PC-3 (cell line): ENCODE measurements around the gene KCNQ1. TPM values are rescaled to one million over a fixed set of nuclear protein-coding genes. Genes with fewer than 3 reads are reported as not detected.

Experiments
- ATAC-seq: fragments of 200-7000 bp; cut with Tn5 transposase; 2 replicates; pipeline ENCODE4 v1.9.1; 2020; ENCODE audit warnings: mild to moderate bottlenecking, moderate library complexity
- BruUV-seq: library from RNA; stranded (reverse); fragments of 400-500 nt; replicated peaks from 2 replicates; lab custom pipeline; 2021; lab: Mats Ljungman, UMichigan
- CTCF ChIA-PET: fragments of 300-600 bp; sonication (Branson Sonifier 250); formaldehyde crosslinking; loops from one replicate; lab custom pipeline; 2022; ENCODE audit warnings: antibody characterized with exemption; lab: Charles Lee
- POLR2A ChIA-PET: fragments of 300-600 bp; sonication (Branson Sonifier 250); formaldehyde crosslinking; loops from one replicate; lab custom pipeline; 2022; ENCODE audit warnings: antibody characterized with exemption; ENCODE audit not compliant: unreplicated experiment; lab: Charles Lee
- DNase-seq: peaks from one replicate; pipeline ENCODE4 v3.0.0-alpha.2; 2015
- H2AFZ ChIP-seq: fragments of 300-600 bp; sonication (generic); 2 replicates; pipeline ENCODE4 v1.6.0; 2016; ENCODE audit warnings: antibody characterized with exemption, low read length
- H3F3A ChIP-seq: fragments of 300-600 bp; sonication (generic); one replicate; pipeline ENCODE4 v1.6.0; 2017; ENCODE audit warnings: antibody characterized with exemption, low read length, control low read depth, mild to moderate bottlenecking; ENCODE audit not compliant: unreplicated experiment
- H3K27ac ChIP-seq: fragments of 300-600 bp; sonication (generic); 2 replicates; pipeline ENCODE4 v1.5.1; 2016; ENCODE audit warnings: mild to moderate bottlenecking, low read length
- H3K27me3 ChIP-seq: fragments of 300-600 bp; sonication (generic); 2 replicates; pipeline ENCODE4 v1.6.1; 2016; ENCODE audit warnings: low read length, mixed read lengths
- H3K36me3 ChIP-seq: fragments of 300-600 bp; sonication (generic); 2 replicates; pipeline ENCODE4 v1.6.1; 2016; ENCODE audit warnings: low read depth, mixed run types, low read length, mixed read lengths
- H3K4me1 ChIP-seq: fragments of 300-600 bp; sonication (generic); 2 replicates; pipeline ENCODE4 v1.5.1; 2016; ENCODE audit warnings: low read length; ENCODE audit not compliant: insufficient read depth
- H3K4me2 ChIP-seq: fragments of 300-600 bp; sonication (generic); 2 replicates; pipeline ENCODE4 v1.6.0; 2016; ENCODE audit warnings: low read length
- H3K4me3 ChIP-seq: fragments of 300-600 bp; sonication (generic); 2 replicates; pipeline ENCODE4 v1.5.1; 2016; ENCODE audit warnings: mild to moderate bottlenecking, low read length, mixed read lengths
- H3K79me2 ChIP-seq: fragments of 300-600 bp; sonication (generic); 2 replicates; pipeline ENCODE4 v1.6.1; 2017; ENCODE audit warnings: low read length, mixed read lengths
- H3K9ac ChIP-seq: fragments of 300-600 bp; sonication (generic); 2 replicates; pipeline ENCODE4 v1.6.0; 2016; ENCODE audit warnings: mild to moderate bottlenecking, low read length
- H3K9me2 ChIP-seq: fragments of 300-600 bp; sonication (generic); replicated peaks from 2 replicates; pipeline ENCODE4 v1.6.1; 2016; ENCODE audit warnings: mixed run types, low read length, mixed read lengths
- H3K9me3 ChIP-seq: fragments of 300-600 bp; sonication (generic); 2 replicates; pipeline ENCODE4 v1.6.1; 2016; ENCODE audit warnings: low read length, mixed read lengths
- H4K20me1 ChIP-seq: fragments of 300-600 bp; sonication (generic); 2 replicates; pipeline ENCODE4 v1.6.1; 2016; ENCODE audit warnings: low read length, mixed read lengths
- CTCF ChIP-seq: fragments of 300-600 bp; sonication (generic); conservative IDR thresholded peaks from 2 replicates; pipeline ENCODE4 v1.5.1; 2017; ENCODE audit warnings: antibody characterized with exemption, low read depth, mild to moderate bottlenecking, low read length
- EZH2 ChIP-seq: fragments of 300-600 bp; sonication (generic); IDR thresholded peaks from one replicate; pipeline ENCODE4 v1.6.1; 2017; ENCODE audit warnings: antibody characterized with exemption, mild to moderate bottlenecking, low read length; ENCODE audit not compliant: unreplicated experiment
- EZH2phosphoT487 ChIP-seq: fragments of 300-600 bp; sonication (generic); IDR thresholded peaks from 2 replicates; pipeline ENCODE4 v1.6.1; 2018; ENCODE audit warnings: mild to moderate bottlenecking, antibody characterized with exemption, low read length, borderline replicate concordance
- intact Hi-C: fragments of 100-400 bp; cut with micrococcal nuclease; formaldehyde crosslinking; loops from 2 replicates; pipeline ENCODE4 v1.9.0; 2023
- total RNA-seq: library from RNA; depleted of rRNA; stranded (reverse); fragments of >200 nt; gene quantifications from 2 replicates; pipeline ENCODE4 v1.2.3, GENCODE V29; 2014

The KCNQ1 gene
- total RNA-seq, 1 experiment from 2014 or later: 0.40 TPM

GRCh38 chr11:2665526-2666400, 221.0 kb downstream of the KCNQ1 start:
- TF ChIP-seq EZH2: no peak
- no peak for TF ChIP-seq EZH2phosphoT487
- TF ChIP-seq CTCF: no peak
- DNase-seq (no peak), ATAC-seq (no peak)
- Histone ChIP-seq H3K27me3 (no peaks in the 10 kb centered on the region), H3K9me3 (no peaks in the 10 kb centered on the region), H3K9ac (no peak overlapping the region), H3F3A (no peaks in the 10 kb centered on the region), H3K4me1 (no peaks in the 10 kb centered on the region), H3K36me3 (peaks cover 8% of the 10 kb centered on the region; the same call in 1 of the 2 replicates), H3K4me3 (no peak overlapping the region), H3K27ac (no peak overlapping the region), H2AFZ (no peak overlapping the region), H4K20me1 (no peaks in the 10 kb centered on the region), H3K4me2 (no peak overlapping the region), H3K79me2 (no peaks in the 10 kb centered on the region), H3K9me2 (no peaks in the 10 kb centered on the region)
- no TSS peak for BruUV-seq
- POLR2A ChIA-PET: no interaction called here
- CTCF ChIA-PET: no interaction called here
- intact Hi-C loops: no loop called here

- H3K79me2 ChIP-seq: no peaks in the 10 kb centered on the region
- H3K36me3 ChIP-seq: peaks cover 5% of the 10 kb centered on the region; the same call in 1 of the 2 replicates
- ChIA-PET CTCF (no interaction called here), POLR2A (no interaction called here)
- no peaks in the 10 kb centered on the region for H3K9me3 ChIP-seq
- no peaks in the 10 kb centered on the region for H3K27me3 ChIP-seq
- DNase-seq (no peak), ATAC-seq (no peak)
- H3K4me3 ChIP-seq: no peak overlapping the region
- H3K9ac ChIP-seq: no peak overlapping the region
- no peak overlapping the region for H3K4me2 ChIP-seq
- no peaks in the 10 kb centered on the region for H3F3A ChIP-seq
- TF ChIP-seq CTCF (no peak), EZH2phosphoT487 (no peak), EZH2 (no peak)
- no peaks in the 10 kb centered on the region for H3K9me2 ChIP-seq
- no TSS peak for BruUV-seq
- intact Hi-C loops: no loop called here
- H2AFZ ChIP-seq: no peak overlapping the region
- H3K27ac ChIP-seq: no peak overlapping the region
- no peaks in the 10 kb centered on the region for H4K20me1 ChIP-seq
- no peaks in the 10 kb centered on the region for H3K4me1 ChIP-seq
Measured at GRCh38 chr11:2666401-2666741, 221.6 kb downstream of the KCNQ1 start.

GRCh38 chr11:2666828-2667570, 222.2 kb downstream of the KCNQ1 start:
- Histone ChIP-seq H4K20me1 (no peaks in the 10 kb centered on the region), H3K27me3 (no peaks in the 10 kb centered on the region), H3K9me2 (no peaks in the 10 kb centered on the region), H3K4me2 (no peak overlapping the region), H3K4me1 (no peaks in the 10 kb centered on the region), H3F3A (no peaks in the 10 kb centered on the region), H3K9ac (no peak overlapping the region), H2AFZ (no peak overlapping the region), H3K79me2 (0 out of 2 replicates have a peak, but pooled peaks cover under 1% of the 10 kb centered on the region), H3K27ac (no peak overlapping the region), H3K4me3 (no peak overlapping the region), H3K36me3 (peaks cover 3% of the 10 kb centered on the region; the same call in 1 of the 2 replicates), H3K9me3 (no peaks in the 10 kb centered on the region)
- ChIA-PET CTCF (no interaction called here), POLR2A (no interaction called here)
- intact Hi-C loops: no loop called here
- no TSS peak for BruUV-seq
- ATAC-seq (no peak), DNase-seq (no peak)
- TF ChIP-seq EZH2phosphoT487: no peak
